GM23248 (cell line): Measurements from ENCODE around the gene PGC. TPM values are rescaled to one million over a fixed set of nuclear protein-coding genes. Genes with fewer than 3 reads are reported as not detected.

ENCODE experiments used
- DNase-seq: peaks from one replicate; pipeline ENCODE4 v3.0.0-alpha.2; 2015
- H2AFZ ChIP-seq: fragments of 200-600 bp; sonication (generic); 2 replicates; pipeline ENCODE4 v1.6.1; 2016; ENCODE audit warnings: antibody characterized with exemption
- H3F3A ChIP-seq: fragments of 200-600 bp; sonication (generic); 2 replicates; pipeline ENCODE4 v1.6.1; 2016; ENCODE audit warnings: mild to moderate bottlenecking, antibody characterized with exemption, mixed run types; ENCODE audit not compliant: insufficient read depth
- H3K27ac ChIP-seq: fragments of 200-600 bp; sonication (generic); 2 replicates; pipeline ENCODE4 v1.5.1; 2016; ENCODE audit warnings: mild to moderate bottlenecking
- H3K27me3 ChIP-seq: fragments of 200-600 bp; sonication (generic); replicated peaks from 2 replicates; pipeline ENCODE4 v1.6.1; 2016; ENCODE audit warnings: mild to moderate bottlenecking; ENCODE audit not compliant: insufficient read depth
- H3K36me3 ChIP-seq: fragments of 200-600 bp; sonication (generic); 2 replicates; pipeline ENCODE4 v1.6.1; 2016; ENCODE audit warnings: low read depth, mild to moderate bottlenecking
- H3K4me1 ChIP-seq: fragments of 200-600 bp; sonication (generic); 2 replicates; pipeline ENCODE4 v1.6.1; 2016; ENCODE audit warnings: mild to moderate bottlenecking; ENCODE audit not compliant: insufficient read depth
- H3K4me2 ChIP-seq: fragments of 200-600 bp; sonication (generic); one replicate; pipeline ENCODE4 v1.6.1; 2016; ENCODE audit warnings: mild to moderate bottlenecking; ENCODE audit not compliant: unreplicated experiment
- H3K4me3 ChIP-seq: fragments of 200-600 bp; sonication (generic); 2 replicates; pipeline ENCODE4 v1.5.1; 2016; ENCODE audit warnings: mild to moderate bottlenecking
- H3K79me2 ChIP-seq: fragments of 200-600 bp; sonication (generic); 2 replicates; pipeline ENCODE4 v1.6.1; 2016; ENCODE audit warnings: mild to moderate bottlenecking; ENCODE audit not compliant: insufficient read depth
- H3K9ac ChIP-seq: fragments of 200-600 bp; sonication (generic); 2 replicates; pipeline ENCODE4 v1.6.1; 2016; ENCODE audit warnings: mild to moderate bottlenecking
- H3K9me2 ChIP-seq: fragments of 200-600 bp; sonication (generic); 2 replicates; pipeline ENCODE4 v1.6.1; 2016; ENCODE audit warnings: mixed run types, mild to moderate bottlenecking, moderate library complexity; ENCODE audit not compliant: insufficient read depth
- H3K9me3 ChIP-seq: fragments of 200-600 bp; sonication (generic); one replicate; pipeline ENCODE4 v1.6.1; 2017; ENCODE audit warnings: low read depth
- H4K20me1 ChIP-seq: fragments of 200-600 bp; sonication (generic); 2 replicates; pipeline ENCODE4 v1.6.0; 2016; ENCODE audit not compliant: insufficient read depth
- EZH2 ChIP-seq: fragments of 200-600 bp; sonication (generic); IDR thresholded peaks from 2 replicates; pipeline ENCODE4 v1.6.1; 2018; ENCODE audit warnings: antibody characterized with exemption, mild to moderate bottlenecking; ENCODE audit not compliant: insufficient read depth, poor library complexity, severe bottlenecking
- EZH2phosphoT487 ChIP-seq: fragments of 200-600 bp; sonication (generic); IDR thresholded peaks from 2 replicates; pipeline ENCODE4 v1.6.1; 2018; ENCODE audit warnings: antibody characterized with exemption, moderate library complexity, mild to moderate bottlenecking, low read depth; ENCODE audit not compliant: insufficient read depth
- WGBS, 2 experiments: methylation state at CpG; one replicate each; pipeline ENCODE4 v1.1.6; 2015 to 2017; ENCODE audit warnings: low lambda C conversion rate in 2 of 2, low coverage in 1 of 2; ENCODE audit errors: missing lambda C conversion rate in 2 of 2; 5-methylcytosine and 5-hydroxymethylcytosine counted together
- in situ Hi-C: fragments of 300-500 bp; cut with MboI; formaldehyde crosslinking; loops from 2 replicates; pipeline ENCODE4 v1.15.0; 2020
- polyA plus RNA-seq: library from polyadenylated mRNA; unstranded; fragments of >200 nt; fragmentation: Nextera tagmentation; extraction: Ambion mirVana; gene quantifications from 2 replicates; pipeline ENCODE4 v1.2.1, GENCODE V29; 2016
- total RNA-seq: library from RNA; depleted of rRNA; stranded (reverse); fragments of >200 nt; shearing (Covaris generic); gene quantifications from 2 replicates; pipeline ENCODE4 v1.2.3, GENCODE V29; 2014

The PGC gene
- total and polyA plus RNA-seq, 2 experiments from 2014 or later = not detected

GRCh38 chr6:41720783-41721182 lies 26.4 kb downstream of the PGC start:
- peaks cover 17% of the 10 kb centered on the region for H3K4me1 ChIP-seq
- no peak overlapping the region for H3K4me2 ChIP-seq
- no peak for TF ChIP-seq EZH2
- TF ChIP-seq EZH2phosphoT487 = no peak
- H3K4me3 ChIP-seq = no peak overlapping the region
- in situ Hi-C loops = no loop called here
- no peaks in the 10 kb centered on the region for H3K9me2 ChIP-seq
- H3F3A ChIP-seq = no peaks in the 10 kb centered on the region
- no peaks in the 10 kb centered on the region for H3K36me3 ChIP-seq
- no peaks in the 10 kb centered on the region for H3K79me2 ChIP-seq
- no peak overlapping the region for H3K9ac ChIP-seq
- 83 to 86% methylated on average over 2 of the region's 2 CpGs for WGBS, 2 experiments
- H2AFZ ChIP-seq = no peak overlapping the region
- H3K27ac ChIP-seq = no peak overlapping the region
- no peaks in the 10 kb centered on the region for H3K27me3 ChIP-seq
- H4K20me1 ChIP-seq = no peaks in the 10 kb centered on the region
- no peaks in the 10 kb centered on the region for H3K9me3 ChIP-seq
- no peak for DNase-seq

- WGBS, 2 experiments = 66 to 80% methylated on average over 3 of the region's 3 CpGs
- H3K4me3 ChIP-seq = no peak overlapping the region
- H3K79me2 ChIP-seq = no peaks in the 10 kb centered on the region
These were observed 27.0 kb downstream of the PGC start for GRCh38 chr6:41720262-41720620.

GRCh38 chr6:41719436-41720261 lies 27.5 kb downstream of the PGC start:
- H3K9ac ChIP-seq = no peak overlapping the region
- TF ChIP-seq EZH2phosphoT487 = no peak
- no peak for TF ChIP-seq EZH2
- in situ Hi-C loops = no loop called here
- H3K36me3 ChIP-seq = no peaks in the 10 kb centered on the region
- peaks cover 17% of the 10 kb centered on the region for H3K4me1 ChIP-seq
- no peak for DNase-seq
- H3K4me3 ChIP-seq = no peak overlapping the region
- H3K4me2 ChIP-seq = no peak overlapping the region
- WGBS, 2 experiments = 85 to 88% methylated on average over 7 of the region's 7 CpGs
- no peaks in the 10 kb centered on the region for H3K9me3 ChIP-seq
- H2AFZ ChIP-seq = no peak overlapping the region
- no peaks in the 10 kb centered on the region for H3F3A ChIP-seq
- no peaks in the 10 kb centered on the region for H3K9me2 ChIP-seq
- H4K20me1 ChIP-seq = no peaks in the 10 kb centered on the region
- no peaks in the 10 kb centered on the region for H3K79me2 ChIP-seq
- H3K27me3 ChIP-seq = no peaks in the 10 kb centered on the region
- H3K27ac ChIP-seq = no peak overlapping the region

More at GRCh38 chr6:41720262-41720620, 27.0 kb downstream of the PGC start:
- H3F3A ChIP-seq = no peaks in the 10 kb centered on the region
- in situ Hi-C loops = no loop called here
- no peak overlapping the region for H3K4me2 ChIP-seq
- no peaks in the 10 kb centered on the region for H3K9me2 ChIP-seq
- no peak overlapping the region for H2AFZ ChIP-seq
- no peaks in the 10 kb centered on the region for H3K9me3 ChIP-seq
- H3K27me3 ChIP-seq = no peaks in the 10 kb centered on the region
- no peak overlapping the region for H3K9ac ChIP-seq
- TF ChIP-seq EZH2 = no peak
- TF ChIP-seq EZH2phosphoT487 = no peak
- peaks cover 17% of the 10 kb centered on the region for H3K4me1 ChIP-seq
- no peaks in the 10 kb centered on the region for H3K36me3 ChIP-seq
- no peak for DNase-seq
- no peak overlapping the region for H3K27ac ChIP-seq
- no peaks in the 10 kb centered on the region for H4K20me1 ChIP-seq

GRCh38 chr6:41718828-41719227 lies 28.4 kb downstream of the PGC start:
- no peaks in the 10 kb centered on the region for H3K36me3 ChIP-seq
- no peak for TF ChIP-seq EZH2
- TF ChIP-seq EZH2phosphoT487 = no peak
- H3K79me2 ChIP-seq = no peaks in the 10 kb centered on the region
- no peak overlapping the region for H3K9ac ChIP-seq
- no peak overlapping the region for H3K4me2 ChIP-seq
- H3K27ac ChIP-seq = no peak overlapping the region
- no peaks in the 10 kb centered on the region for H3K9me3 ChIP-seq
- H3K9me2 ChIP-seq = no peaks in the 10 kb centered on the region
- H3K27me3 ChIP-seq = no peaks in the 10 kb centered on the region
- H3K4me1 ChIP-seq = peaks cover 18% of the 10 kb centered on the region
- H2AFZ ChIP-seq = no peak overlapping the region
- 84 to 85% methylated on average over 5 of the region's 5 CpGs for WGBS, 2 experiments
- DNase-seq = no peak
- H3F3A ChIP-seq = no peaks in the 10 kb centered on the region
- in situ Hi-C loops = no loop called here
- H4K20me1 ChIP-seq = no peaks in the 10 kb centered on the region
- no peak overlapping the region for H3K4me3 ChIP-seq
